Stimulated activated CD8-positive, alpha-beta memory T cell treated with anti-CD3 and anti-CD28 coated beads, Interleukin-2, amount 100 ng/mL, for 48 hours (primary cell): ENCODE results near the gene OBSCN.
"Not testable (repeated sequence)": the region's sequence is repeated elsewhere in the genome, so short reads cannot be mapped to it uniquely, and the experiment has no call there.

Source experiments
- DNase-seq, 2 donors: peaks; one replicate each; pipeline ENCODE4 v3.0.0-alpha.2; 2020; ENCODE audit warnings: low read depth in 2 of 2

Gene OBSCN

DNA sequence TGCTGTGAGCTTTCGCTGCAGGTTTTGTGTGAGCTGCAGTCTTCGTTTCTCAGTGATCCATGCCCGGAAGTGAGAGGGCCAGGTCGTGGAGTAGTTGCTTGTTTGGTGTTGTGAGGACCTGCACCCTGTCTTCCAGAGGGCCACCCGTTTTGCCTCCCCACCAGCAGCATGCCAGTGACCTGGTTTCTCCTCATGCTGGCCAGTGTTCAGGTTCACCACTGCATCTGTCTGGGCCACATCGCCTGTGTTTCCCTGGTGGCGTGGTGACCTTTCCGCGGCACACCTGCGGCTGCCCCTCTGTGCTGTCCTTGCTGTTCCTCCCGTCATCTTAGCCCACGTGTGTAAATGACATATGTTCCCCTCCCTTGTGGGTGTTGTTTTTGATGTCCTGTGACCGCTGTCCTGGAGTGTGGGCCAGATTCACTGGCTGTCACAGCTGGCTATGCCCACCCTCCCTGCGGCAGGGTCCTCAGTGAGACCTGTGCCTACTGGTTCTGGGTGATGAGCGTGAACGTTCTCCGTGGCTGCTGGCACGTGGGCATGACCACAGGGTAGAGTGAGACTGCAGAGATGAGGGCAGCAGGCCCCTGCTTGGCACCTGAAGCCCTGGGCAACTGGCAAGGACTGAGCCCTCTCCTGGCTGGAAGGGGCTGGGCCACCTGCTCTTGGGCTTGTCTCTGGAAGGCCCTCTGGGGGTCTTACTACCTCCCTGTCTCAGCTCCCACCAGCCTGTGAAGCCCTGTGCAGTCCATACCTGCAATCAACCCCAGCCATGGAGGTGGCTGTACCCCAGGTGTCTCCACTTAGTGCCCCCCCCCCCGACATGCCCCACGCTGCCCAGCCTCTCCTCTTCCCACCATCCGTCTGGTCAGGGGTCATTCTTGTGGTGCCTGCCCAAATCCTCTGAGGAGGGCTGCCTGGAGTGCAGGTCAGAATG is 35.0 kb upstream of the OBSCN start:
- DNase-seq, result no peak

DNA sequence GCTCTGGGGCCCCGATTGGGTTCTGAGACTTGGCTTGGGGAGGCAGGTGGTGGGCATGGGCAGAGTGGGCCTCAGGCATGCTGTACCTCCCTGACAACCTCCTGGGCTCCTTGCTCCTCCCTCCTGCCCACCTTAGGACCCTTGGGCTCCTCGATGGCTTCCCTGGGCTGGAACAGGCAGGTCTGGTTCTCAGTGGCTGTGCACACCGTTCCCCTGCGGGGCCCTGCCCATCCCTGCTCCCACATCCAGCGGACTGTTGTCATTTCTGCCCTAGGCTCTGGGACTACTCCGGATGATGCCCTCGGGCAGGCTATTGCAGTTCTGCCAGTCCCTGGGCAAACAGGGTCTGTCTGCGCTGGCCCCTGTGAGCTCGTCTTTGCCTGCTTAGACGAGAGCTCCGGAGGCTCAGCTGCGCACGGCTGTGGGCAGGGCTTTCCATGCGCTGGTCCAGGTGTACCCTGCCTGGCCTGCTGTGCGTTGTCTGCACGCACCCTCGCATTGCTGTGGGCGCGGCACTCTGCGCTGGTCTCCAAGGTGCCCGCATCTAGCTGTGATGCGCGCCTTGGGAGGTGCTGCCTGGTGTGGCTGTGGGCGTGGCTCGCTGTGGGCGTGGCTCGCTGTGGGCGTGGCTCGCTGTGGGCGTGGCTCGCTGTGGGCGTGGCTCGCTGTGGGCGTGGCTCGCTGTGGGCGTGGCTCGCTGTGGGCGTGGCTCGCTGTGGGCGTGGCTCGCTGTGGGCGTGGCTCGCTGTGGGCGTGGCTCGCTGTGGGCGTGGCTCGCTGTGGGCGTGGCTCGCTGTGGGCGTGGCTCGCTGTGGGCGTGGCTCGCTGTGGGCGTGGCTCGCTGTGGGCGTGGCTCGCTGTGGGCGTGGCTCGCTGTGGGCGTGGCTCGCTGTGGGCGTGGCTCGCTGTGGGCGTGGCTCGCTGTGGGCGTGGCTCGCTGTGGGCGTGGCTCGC is 34.0 kb upstream of the OBSCN start:
- not testable (repeated sequence) for DNase-seq

DNA sequence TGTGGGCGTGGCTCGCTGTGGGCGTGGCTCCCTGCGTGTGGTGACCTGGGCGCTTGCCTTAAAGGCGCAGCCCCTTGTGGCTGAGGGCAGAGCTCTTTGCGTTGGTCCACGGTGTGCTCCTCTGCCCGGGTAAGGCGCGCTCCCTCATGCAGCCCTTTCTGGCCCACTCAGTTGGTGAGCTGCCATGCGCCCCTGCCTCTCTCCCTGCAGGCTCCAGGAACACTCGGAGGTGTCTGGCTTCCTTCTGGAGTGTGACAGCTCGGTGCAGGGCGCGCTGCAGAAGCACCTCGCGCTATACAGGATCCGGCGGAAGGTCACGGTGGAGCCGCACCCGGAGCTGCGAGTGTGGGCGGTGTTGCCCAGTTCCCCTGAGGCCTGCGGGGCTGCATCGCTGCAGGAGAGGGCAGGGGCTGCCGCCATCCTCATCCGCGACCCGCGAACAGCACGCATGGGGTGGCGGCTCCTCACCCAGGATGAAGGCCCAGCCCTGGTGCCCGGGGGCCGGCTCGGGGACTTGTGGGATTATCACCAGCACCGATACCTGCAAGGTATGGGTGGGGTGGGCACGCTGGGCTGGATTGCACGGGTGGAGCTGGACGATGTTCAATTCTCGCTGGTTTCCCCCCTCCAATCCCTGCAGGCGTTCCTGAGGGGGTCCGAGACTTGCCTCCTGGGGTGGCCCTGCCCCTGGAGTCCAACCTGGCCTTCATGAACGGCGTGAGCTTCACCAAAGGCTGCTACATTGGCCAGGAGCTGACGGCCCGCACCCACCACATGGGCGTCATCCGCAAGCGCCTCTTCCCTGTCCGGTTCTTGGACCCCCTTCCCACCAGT is 33.1 kb upstream of the OBSCN start:
- peak in 1 of 2 donors; percentile 20 for DNase-seq

DNA sequence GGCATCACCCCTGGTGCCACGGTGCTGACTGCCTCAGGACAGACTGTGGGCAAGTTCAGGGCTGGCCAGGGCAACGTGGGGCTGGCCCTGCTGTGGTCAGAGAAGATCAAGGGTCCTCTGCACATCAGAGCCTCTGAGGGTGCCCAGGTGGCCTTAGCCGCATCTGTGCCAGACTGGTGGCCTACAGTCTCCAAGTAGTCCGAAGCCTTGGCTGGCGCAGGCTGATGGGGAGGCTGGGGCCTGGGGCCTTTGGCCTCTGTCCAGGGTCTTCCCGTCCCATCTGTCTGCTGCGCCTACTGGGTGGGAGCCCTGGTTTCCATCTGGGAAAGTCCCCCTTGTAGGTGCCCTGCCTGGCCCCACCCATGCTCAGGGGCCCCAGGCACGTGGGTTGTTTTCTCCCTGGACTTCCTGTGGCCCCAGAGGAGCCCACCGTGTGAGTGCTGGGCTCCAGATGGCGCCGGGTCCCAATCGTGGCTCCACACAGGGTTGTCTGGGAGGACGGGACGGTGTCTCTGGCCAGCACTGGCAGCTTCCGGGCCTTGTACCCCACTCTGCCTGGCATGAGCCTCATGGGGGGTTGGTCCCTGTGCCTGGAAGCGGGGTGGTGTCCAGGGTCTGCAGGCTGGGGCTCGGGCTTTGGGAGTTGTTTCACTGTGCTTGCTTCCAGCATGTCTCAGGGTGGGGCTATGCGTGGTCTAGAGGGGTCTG is 32.4 kb upstream of the OBSCN start:
- no peak for DNase-seq

DNA sequence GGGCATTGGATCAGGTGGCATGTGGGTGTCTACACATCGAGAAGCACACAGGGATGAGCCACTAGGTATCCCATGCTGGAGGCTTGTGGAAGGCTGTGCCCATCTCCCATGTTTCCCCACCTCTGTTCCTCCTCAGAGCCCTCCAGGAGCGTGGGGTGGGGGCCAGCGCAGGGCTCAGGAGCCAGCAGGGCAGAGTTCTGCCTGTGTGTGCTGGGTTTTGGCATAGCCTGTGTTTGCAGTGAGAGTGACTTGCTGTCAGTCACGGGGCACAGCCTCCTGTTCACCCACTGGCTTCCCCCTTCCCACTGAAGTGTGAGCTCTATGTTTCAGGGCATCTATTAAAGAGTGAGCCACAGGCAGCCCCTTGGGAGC is 31.8 kb upstream of the OBSCN start:
- DNase-seq, result no peak

DNA sequence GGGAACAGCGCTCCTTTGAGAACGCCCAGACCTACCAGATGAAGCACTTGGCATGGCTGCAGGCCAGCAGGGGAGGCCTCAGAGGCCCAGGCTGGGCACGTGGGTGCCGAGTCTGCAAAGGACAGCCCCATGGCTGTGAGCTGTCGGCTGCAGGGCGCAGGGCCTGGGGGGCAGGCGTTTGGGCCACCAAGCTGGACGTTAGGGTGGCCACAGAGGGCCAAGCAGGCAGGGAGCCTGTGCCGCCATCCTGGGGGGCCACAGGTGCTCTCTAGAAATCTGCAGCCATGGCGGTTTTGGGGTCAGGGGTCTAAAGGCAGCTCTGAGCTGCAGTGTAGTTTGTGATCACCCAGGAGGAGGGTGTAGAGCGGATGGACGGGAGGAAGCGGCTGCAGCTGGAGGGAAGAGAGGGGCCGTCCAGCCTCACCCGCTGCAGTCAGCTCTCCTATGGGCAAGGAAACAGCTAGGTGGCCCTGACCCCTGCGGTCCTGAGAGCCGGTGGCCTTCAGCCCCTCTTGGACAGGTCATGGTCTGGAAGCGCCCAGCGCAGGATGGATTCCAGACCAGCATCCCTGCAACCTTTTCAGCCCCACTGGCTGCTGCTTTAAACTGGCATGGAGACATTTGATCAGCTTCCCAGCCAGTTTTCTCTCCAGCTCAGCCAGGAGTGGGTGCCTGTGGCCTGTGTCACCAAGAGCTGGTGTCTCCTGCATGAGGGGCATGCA is 31.2 kb upstream of the OBSCN start:
- DNase-seq, result no peak

DNA sequence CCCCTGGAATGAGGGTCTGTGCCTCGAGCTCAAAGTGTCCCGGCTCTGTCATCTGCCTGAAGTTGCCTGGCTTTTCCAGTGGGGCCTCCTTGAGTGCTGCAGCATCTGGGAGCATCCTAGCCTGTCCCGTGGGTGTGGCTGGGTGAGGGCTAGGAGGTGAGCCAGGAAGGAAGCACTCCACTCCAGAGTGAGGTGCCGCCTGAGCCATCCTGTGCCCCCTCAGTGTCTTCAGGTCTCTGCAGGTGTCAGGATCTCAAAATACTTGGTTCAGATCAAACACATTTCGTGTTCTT is 30.7 kb upstream of the OBSCN start:
- DNase-seq, result no peak

DNA sequence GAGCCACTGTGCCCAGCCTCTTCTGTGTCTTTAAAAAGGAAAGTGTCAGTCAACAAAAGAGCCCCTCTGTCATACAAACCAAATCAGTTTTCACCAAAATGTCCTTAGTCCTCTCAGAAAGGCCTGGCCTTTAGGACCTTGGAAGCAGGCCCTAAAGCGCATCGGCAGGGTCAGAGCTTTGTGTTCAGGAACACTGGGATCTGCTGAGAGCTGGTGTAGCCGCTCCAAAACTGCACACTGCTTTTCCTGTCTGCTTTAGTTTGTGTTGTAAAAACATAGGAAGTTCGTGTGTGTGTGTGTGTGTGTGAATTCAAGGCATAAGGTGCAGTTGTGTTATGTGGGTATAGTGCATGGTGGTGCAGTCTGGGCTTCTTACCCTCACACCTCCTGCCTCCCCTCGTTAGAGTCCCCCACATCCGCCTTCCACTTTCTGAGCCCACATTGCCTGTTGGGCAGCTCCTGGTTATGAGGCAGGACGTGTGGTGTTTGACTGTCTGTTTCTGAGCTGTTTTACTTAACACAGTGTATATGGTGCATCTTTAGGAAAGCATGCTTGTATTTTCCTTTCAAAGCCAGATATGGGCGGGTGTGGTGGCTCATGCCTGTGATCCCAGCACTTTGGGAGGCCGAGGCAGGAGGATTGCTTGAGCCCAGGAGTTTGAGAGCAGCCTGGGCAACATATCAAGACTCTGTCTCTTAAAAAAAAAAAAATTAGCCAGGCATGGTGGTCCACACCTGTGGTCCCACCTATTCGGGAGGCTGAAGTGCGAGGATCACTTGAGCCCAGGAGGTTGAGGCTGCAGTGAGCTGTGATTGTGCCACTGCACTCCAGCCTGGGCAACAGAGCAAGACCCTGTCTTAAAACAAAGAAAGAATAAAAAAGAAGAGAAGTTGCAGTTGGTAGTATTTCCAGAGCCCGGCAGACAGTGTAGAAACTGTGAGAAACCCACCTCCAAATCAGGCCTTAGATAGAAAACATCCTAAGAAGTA is 29.8 kb upstream of the OBSCN start:
- no peak for DNase-seq

DNA sequence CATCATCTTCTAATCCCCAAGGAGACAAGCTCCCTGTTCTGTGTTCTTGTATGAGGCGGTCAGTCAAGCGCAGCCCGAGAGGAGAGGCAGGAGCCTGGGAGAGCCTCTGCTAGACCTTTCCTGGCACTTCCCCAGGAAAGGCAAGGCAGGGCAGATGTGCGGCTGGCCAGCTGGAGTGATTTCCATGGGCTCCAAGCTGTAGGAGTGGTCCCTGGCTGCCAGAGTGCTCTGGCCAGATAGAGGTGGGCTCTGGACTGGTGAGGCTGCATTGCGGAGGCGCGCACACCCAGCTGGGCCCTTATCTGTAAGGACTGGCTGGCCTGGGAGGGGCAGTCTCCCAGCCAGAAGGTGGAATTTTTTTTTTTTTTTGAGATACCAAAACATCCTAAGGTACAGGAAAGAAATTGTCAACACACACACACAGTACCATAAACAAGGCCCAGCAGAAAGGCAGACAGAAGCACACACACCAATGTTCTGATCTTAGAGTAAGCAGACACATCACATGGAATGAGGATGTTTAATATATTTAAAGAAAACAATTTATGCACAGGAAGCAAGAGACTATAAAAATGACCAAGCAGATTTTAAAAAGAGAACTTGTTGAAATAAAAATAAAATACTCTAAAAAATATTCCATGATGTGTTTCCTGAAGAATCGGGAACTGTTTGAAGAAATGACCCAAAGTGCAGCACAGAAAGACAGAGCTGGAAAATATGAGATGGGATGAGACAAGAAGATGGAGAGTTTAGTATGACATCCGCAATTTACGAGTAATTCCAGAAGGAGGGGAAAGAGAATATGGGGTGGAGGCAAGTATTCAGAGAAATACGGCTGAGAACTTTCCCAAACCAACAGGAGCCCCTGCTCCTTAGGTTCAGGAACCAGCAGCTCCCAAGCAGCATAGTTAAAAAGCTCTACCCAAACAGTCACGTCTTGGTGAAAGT is 28.8 kb upstream of the OBSCN start:
- DNase-seq, result no peak

DNA sequence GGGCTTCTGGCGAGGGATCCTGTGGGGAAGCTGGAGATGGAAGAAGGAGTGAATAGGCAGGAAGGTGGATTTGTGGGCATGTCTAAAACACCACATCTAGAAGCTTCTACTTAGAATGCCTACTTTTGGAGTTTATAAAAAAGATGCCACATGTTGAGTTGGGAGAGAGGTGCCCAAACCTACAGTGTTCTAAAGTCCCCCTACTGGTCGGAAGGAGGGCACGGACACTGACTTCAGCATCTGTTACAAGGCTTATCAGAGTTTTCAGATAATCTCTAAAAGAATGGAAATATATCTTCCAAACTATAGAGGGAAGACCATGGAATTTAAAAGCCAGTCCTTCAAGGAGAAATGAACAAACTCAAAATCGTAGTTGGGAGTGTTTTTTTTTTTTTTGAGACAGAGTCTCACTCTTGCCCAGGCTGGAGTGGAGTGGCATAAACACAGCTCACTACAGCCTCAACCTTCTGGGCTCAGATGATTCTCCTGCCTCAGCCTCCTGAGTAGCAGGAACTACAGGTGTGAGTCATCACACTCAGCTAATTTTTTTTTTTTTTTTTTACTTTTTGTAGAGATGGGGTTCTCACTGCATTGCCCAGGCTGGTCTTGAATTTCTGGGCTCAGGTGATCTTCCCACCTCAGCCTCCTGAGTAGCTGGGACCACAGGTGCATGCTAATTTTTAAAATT is 27.4 kb upstream of the OBSCN start:
- DNase-seq, result no peak

DNA sequence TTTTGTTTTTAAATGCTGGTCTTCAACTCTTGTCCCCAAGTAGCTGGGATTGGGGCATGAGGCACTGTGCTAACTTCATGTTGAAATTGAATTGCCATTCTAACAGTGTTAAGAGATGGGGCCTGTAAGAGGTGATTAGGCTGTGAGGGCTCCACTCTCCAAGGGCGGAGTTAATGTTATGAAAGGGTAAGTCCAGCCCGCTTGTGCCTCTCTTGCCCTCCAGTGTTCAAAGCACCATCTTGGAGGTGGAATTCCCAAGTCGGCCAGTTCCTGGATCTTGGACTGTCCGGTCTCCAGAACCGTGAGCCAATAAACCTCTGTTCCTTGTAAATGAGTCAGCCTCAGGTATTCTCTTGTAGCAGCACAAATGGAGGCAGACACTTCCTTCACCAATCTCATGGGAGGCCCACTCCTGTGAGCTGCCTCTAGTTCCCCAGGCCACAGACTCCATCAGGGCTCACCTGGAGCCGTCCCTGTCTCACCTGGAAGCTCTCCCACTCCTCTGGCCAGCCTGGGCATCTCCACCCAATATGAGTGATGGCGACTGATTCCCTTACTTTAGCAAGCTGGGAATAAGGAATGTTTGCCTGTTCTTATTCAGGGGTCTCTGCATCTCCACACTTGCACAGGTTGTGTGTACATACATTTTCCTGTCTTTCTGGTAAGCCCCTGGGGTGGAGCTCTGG is 26.7 kb upstream of the OBSCN start:
- DNase-seq, result no peak

DNA sequence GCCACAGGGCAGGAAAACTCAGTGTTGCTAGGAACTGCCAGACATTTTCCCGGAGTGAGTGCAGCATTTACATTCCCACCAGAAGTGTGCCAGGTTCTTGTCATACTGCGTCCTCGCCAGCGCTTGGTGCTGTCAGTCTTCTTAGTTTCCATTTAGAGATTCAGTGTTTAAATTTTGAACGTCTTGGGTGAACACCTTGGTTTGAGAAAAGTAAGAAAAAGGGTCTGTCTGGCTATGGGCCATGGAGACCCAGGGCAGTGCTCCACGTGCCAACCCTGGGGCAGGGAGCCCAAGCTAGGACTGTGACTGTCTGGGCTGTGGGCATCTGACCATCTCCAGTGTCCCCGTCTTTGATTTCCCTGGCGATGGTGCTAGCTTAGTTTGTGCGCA is 26.2 kb upstream of the OBSCN start:
- DNase-seq, result no peak

DNA sequence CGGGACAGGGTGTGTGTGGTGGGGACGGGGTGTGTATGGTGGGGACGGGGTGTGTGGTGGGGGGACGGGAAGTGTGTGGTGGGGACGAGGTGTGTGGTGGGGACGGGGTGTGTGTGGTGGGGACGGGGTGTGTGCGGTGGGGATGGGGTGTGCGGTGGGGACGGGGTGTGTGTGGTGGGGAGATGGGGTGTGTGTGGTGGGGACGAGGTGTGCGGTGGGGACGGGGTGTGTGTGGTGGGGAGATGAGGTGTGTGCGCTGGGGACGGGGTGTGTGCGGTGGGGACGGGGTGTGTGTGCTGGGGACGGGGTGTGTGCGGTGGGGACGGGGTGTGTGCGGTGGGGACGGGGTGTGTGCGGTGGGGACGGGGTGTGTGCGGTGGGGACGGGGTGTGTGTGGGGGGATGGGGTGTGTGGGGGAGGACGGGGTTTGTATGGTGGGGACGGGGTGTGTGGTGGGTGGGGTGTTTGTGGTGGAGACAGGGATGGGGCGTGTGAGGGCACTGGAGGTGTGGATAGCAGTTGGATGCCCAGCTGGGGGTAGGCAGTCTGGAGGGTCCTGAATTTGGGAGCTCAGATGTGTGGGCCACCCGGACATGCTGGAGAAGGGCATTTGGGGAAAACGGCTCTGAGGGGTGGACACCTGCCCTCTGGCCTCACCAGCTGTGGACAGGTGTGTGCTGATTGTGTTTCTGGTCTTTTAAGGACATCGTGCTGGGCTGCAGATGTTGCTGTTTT is 25.4 kb upstream of the OBSCN start:
- no peak for DNase-seq

DNA sequence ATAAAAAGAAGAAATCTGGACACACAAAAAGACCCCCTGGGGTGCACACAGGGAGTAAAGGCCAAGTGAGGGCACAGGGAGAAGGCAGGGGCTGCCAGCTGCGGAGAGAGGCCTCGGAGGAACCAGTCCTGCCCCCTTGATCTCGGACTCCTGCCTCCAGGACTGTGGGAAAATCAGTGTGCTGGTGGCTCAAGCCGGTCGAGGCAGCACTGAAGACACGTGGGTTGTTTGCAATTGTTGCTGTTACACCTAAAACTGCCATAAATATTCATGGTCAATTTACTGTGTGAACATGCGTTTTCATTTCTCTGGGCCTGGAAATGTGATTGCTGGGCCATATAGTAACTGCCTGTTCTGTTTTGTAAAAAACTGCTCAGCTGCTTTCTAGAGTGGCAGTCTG is 23.7 kb upstream of the OBSCN start:
- DNase-seq, result no peak

DNA sequence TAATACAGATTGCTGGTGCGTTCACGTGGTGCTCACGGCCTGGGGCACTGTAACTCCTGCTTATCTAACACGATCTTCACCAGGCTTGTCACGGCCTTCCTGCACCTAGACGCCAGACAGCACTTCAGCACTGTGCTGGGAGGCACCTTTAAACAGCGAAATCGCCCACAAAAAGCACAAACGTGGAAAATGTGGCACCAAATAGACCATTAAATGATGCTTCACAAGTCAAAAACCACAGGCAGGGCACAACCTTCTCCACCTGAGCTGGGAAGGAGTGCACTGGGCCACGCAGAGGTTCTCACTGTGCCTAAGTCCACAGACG is 22.2 kb upstream of the OBSCN start:
- DNase-seq, result no peak

DNA sequence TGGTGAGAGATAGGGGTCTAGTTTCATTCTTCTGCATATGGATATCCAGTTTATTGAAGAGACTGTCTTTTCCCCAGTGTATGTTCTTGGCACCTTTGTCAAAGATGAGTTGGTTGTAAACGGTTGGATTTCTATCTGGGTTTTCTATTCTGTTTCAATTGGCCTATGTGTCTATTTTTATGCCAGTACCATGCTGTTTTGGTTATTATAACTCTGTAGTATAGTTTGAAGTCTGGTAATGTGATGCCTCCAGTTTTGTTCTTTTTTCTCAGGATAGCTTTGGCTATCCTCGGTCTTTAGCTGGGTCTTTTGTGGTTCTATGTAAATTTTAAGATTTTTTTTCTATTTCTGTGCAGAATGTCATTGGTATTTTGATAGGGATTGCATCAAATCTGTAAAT is 19.6 kb upstream of the OBSCN start:
- not testable (repeated sequence) for DNase-seq

DNA sequence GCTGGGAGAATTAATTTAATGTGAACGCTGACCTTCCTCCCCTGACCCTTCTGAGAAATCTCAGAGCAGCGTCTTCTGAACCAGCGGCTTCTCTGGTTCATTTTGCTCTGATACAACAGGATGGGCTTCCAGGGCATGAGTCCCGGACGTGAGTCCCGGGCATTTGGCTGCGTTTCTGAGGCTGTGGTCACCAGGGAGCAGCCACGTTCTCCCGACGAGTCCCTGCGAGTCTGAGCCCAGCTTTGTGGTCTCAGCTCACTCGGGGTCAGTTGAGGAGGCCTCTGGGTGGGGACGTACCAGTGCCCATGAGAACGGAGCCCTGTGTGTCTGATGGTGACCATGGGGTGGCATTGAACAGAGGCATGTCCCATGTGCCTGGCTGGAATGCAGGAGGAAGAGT is 17.7 kb upstream of the OBSCN start:
- no peak for DNase-seq
